ENCODE results near the gene C1orf56.

Gene C1orf56, protein sequence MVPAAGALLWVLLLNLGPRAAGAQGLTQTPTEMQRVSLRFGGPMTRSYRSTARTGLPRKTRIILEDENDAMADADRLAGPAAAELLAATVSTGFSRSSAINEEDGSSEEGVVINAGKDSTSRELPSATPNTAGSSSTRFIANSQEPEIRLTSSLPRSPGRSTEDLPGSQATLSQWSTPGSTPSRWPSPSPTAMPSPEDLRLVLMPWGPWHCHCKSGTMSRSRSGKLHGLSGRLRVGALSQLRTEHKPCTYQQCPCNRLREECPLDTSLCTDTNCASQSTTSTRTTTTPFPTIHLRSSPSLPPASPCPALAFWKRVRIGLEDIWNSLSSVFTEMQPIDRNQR

DNA sequence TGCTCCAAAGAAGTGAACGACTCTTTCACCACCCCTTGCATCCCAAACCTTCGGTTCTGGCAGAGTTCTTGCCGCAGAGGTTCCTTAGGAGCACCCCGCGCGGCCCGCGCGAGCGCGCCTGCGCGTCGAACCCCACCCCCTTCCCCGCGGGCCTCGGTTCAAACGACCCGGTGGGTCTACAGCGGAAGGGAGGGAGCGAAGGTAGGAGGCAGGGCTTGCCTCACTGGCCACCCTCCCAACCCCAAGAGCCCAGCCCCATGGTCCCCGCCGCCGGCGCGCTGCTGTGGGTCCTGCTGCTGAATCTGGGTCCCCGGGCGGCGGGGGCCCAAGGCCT is at the start of gene C1orf56:
TSS of gene C1orf56 (plus strand) at position 161 of the 334 bp plus-strand sequence. CDS start at position 258, 97 bp downstream.
- peak within 1 kb of the TSS; percentile 67 for H3K4me3 ChIP-seq (ENCODE audit: low read depth, low read length)
- TF ChIP-seq, protein P1, sequence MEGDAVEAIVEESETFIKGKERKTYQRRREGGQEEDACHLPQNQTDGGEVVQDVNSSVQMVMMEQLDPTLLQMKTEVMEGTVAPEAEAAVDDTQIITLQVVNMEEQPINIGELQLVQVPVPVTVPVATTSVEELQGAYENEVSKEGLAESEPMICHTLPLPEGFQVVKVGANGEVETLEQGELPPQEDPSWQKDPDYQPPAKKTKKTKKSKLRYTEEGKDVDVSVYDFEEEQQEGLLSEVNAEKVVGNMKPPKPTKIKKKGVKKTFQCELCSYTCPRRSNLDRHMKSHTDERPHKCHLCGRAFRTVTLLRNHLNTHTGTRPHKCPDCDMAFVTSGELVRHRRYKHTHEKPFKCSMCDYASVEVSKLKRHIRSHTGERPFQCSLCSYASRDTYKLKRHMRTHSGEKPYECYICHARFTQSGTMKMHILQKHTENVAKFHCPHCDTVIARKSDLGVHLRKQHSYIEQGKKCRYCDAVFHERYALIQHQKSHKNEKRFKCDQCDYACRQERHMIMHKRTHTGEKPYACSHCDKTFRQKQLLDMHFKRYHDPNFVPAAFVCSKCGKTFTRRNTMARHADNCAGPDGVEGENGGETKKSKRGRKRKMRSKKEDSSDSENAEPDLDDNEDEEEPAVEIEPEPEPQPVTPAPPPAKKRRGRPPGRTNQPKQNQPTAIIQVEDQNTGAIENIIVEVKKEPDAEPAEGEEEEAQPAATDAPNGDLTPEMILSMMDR (IDR thresholded peaks at IDR 0.05; ENCODE audit: borderline replicate concordance, insufficient read depth, low read depth, low read length): no peak

DNA sequence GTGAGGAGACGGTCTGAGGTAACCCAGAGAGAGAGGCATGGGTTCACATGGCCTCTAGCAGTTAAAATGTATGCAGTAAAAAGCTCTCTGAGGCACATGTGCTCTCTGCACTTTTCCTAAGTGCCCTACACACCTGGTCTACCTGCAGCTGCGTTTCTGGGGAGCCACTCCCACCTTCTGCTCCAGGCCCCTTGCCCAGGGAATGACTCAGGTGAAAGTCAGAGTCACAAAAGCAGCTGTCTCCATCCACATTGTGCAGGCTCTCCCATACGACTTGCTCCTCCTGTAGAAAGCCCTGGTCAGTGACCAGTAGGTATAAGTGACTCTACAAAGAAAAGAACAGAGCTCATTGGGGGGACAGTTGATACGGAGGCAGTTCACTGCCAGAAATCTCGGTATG is 49.6 kb upstream of the C1orf56 start:
- TF ChIP-seq, protein P1 (IDR thresholded peaks at IDR 0.05; ENCODE audit: borderline replicate concordance, insufficient read depth, low read depth, low read length): no peak

DNA sequence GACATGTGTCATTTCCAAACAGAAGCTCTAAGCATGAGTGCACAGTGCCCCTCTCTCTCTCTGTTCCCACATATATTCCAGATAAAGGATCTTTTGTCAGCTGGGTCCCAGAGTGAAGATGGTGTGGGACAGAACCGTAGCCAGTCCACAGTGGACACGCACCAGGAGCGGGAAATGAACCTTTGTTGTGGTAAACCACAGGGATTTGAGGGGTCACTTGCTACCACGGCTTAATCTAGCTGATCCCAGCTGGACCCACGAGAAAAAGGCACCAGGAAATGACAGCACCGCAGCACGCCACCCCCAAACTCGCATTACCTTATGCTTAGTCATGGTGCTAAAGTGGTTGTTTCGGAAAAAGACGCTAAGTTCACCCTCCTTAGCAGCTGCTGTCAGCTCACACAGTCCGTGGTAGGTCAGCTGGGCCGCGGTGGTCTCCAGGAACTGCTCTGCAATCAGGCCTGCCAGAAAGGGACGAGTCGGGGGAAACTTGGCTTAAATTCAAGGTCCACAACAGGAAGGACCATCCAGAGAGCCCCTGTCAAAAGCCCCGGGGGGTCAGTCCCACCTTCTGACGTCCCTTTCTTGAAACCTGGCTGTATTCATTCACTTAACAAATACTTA is 48.4 kb upstream of the C1orf56 start:
- H3K4me3 ChIP-seq (ENCODE audit: low read depth, low read length): no peak overlapping the region
- TF ChIP-seq, protein P1 (IDR thresholded peaks at IDR 0.05; ENCODE audit: borderline replicate concordance, insufficient read depth, low read depth, low read length): no peak

More for the DNA sequence above, 49.6 kb upstream of the C1orf56 start:
- no peak overlapping the region for H3K4me3 ChIP-seq (ENCODE audit: low read depth, low read length)

DNA sequence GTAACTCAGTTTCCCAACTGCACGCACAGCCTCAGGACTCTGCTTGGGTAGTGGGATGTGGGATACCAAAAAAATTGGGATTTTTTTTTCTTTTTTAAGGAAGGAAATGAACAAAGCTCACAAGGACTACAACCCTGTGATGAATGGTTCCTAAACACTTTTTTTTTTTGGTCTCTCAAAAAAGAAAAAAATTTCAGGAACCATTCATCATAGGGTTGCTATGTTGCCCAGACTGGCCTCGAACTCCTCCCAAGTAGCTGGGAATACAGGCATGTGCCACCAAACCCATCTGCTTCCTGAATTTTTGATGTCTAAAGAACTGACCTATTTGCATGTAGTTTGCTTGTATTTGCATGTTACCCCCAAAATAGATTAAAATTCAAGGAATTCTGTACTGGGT is 47.6 kb upstream of the C1orf56 start:
- H3K4me3 ChIP-seq (ENCODE audit: low read depth, low read length): no peak overlapping the region
- TF ChIP-seq, protein P1 (IDR thresholded peaks at IDR 0.05; ENCODE audit: borderline replicate concordance, insufficient read depth, low read depth, low read length): no peak

DNA sequence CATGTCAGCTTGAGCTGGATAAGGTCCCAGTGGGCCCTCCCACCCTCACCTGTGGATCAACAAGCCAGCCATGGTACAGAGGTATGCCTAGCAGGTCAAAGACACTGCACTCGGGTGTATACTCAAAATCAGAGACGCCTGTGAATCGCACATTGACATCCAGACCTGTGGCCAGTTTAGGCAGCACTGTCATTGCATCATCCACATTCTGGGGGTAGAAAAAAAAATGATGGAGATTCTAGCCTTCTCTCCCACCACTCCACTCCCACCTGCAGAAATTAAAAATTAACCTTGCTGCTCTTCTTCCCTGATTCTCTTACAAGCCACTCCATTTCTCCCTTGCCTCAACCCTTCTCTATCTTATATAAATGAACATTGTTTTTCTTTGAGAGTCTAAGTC is 47.1 kb upstream of the C1orf56 start:
- TF ChIP-seq, protein P1 (IDR thresholded peaks at IDR 0.05; ENCODE audit: borderline replicate concordance, insufficient read depth, low read depth, low read length): no peak
- no peak overlapping the region for H3K4me3 ChIP-seq (ENCODE audit: low read depth, low read length)

DNA sequence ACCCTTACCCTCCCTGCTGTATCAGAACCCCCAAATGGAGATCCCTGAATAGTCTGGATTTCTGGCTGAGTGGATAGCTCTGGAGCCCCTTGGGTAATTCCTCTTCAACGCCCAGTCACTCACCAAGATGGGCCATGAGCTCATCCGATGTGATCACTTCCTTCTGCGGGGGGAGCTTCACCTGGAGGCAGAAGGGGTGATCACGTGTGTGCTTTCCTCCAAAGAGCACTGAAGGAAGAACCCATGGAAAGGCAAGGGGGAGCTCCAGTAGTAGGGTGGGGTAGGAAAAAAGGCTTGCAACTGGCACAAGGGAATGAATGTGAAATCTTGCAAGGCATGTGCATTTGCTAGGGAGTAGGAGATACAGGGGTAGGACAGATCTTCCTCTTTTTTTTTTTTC is 45.9 kb upstream of the C1orf56 start:
- H3K4me3 ChIP-seq (ENCODE audit: low read depth, low read length): no peak overlapping the region
- TF ChIP-seq, protein P1 (IDR thresholded peaks at IDR 0.05; ENCODE audit: borderline replicate concordance, insufficient read depth, low read depth, low read length): no peak

DNA sequence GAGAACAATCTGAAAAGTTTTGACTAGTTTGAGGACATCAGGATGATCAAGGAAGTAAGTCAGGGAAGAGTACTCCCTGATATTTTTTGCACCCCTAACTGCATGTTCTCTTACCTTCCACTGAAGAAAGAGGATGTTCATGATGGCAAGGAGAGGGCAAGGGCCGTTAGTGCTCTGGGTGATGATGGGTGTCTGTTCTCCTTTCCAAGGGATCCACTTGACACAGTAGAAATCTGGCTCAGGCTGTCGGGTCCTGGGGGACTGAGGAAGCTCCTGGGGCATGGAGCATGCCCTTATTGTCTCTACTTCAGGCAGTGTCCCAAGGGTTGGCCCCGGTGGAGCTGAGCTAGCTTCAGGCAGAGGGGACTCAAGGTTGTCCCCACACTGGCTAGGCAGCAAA is 45.5 kb upstream of the C1orf56 start:
- H3K4me3 ChIP-seq (ENCODE audit: low read depth, low read length): no peak overlapping the region
- TF ChIP-seq, protein P1 (IDR thresholded peaks at IDR 0.05; ENCODE audit: borderline replicate concordance, insufficient read depth, low read depth, low read length): no peak

Measured in GM12875 (cell line).